DOHH2 (cell line): ENCODE data around the gene FAM177B.

Experiments used
- H3F3A ChIP-seq: fragments of 200-600 bp; sonication (generic), shearing (Covaris generic); 2 replicates; pipeline ENCODE4 v1.6.0; 2016; ENCODE audit warnings: antibody characterized with exemption, mild to moderate bottlenecking; ENCODE audit not compliant: control insufficient read depth, insufficient read depth
- H3K27ac ChIP-seq: fragments of 200-600 bp; sonication (generic); 2 replicates; pipeline ENCODE4 v1.5.1; 2014; ENCODE audit warnings: low read depth, mild to moderate bottlenecking, low read length, moderate library complexity
- H3K27me3 ChIP-seq: fragments of 200-600 bp; sonication (generic); 2 replicates; pipeline ENCODE4 v1.6.1; 2014; ENCODE audit warnings: mild to moderate bottlenecking, low read length, mixed read lengths; ENCODE audit not compliant: control insufficient read depth
- H3K36me3 ChIP-seq: fragments of 200-600 bp; sonication (generic); 2 replicates; pipeline ENCODE4 v1.6.1; 2014; ENCODE audit warnings: mild to moderate bottlenecking, low read length, moderate library complexity, mixed read lengths; ENCODE audit not compliant: control insufficient read depth
- H3K4me1 ChIP-seq: fragments of 200-600 bp; sonication (generic); 2 replicates; pipeline ENCODE4 v1.6.1; 2014; ENCODE audit warnings: mild to moderate bottlenecking, low read length, mixed read lengths; ENCODE audit not compliant: control insufficient read depth
- H3K4me2 ChIP-seq: fragments of 200-600 bp; sonication (generic); 2 replicates; pipeline ENCODE4 v1.6.0; 2014; ENCODE audit warnings: mild to moderate bottlenecking, low read length, moderate library complexity
- H3K4me3 ChIP-seq: fragments of 200-600 bp; sonication (generic); 2 replicates; pipeline ENCODE4 v1.5.1; 2014; ENCODE audit warnings: mild to moderate bottlenecking, low read length, mixed read lengths
- H3K79me2 ChIP-seq: fragments of 200-600 bp; sonication (generic); 2 replicates; pipeline ENCODE4 v1.6.1; 2014; ENCODE audit warnings: mild to moderate bottlenecking, low read length, mixed read lengths; ENCODE audit not compliant: control insufficient read depth
- H3K9me2 ChIP-seq: fragments of 200-600 bp; sonication (generic); replicated peaks from 2 replicates; pipeline ENCODE4 v1.6.1; 2014; ENCODE audit warnings: mild to moderate bottlenecking, low read length, mixed read lengths; ENCODE audit not compliant: control insufficient read depth
- H3K9me3 ChIP-seq: fragments of 200-600 bp; sonication (generic); 2 replicates; pipeline ENCODE4 v1.6.1; 2014; ENCODE audit warnings: antibody characterized with exemption, low read length, mixed read lengths; ENCODE audit not compliant: control insufficient read depth, insufficient read depth
- H4K20me1 ChIP-seq: fragments of 200-600 bp; sonication (generic); 2 replicates; pipeline ENCODE4 v1.6.0; 2014; ENCODE audit warnings: low read depth, mild to moderate bottlenecking, antibody characterized with exemption, low read length, moderate library complexity; ENCODE audit not compliant: control insufficient read depth, insufficient read depth
- EZH2phosphoT487 ChIP-seq: fragments of 200-600 bp; sonication (generic); IDR thresholded peaks from 2 replicates; pipeline ENCODE4 v1.6.1; 2017; ENCODE audit warnings: borderline replicate concordance, mild to moderate bottlenecking, antibody characterized with exemption, low read length, moderate library complexity, mixed read lengths
- TF ChIP-seq, protein P1 (sequence below): fragments of 200-600 bp; sonication (generic); IDR thresholded peaks from one replicate; pipeline ENCODE4 v1.5.1; 2014; ENCODE audit warnings: antibody characterized with exemption, mild to moderate bottlenecking, low read depth, low read length; ENCODE audit not compliant: poor library complexity, severe bottlenecking

The FAM177B gene

DNA sequence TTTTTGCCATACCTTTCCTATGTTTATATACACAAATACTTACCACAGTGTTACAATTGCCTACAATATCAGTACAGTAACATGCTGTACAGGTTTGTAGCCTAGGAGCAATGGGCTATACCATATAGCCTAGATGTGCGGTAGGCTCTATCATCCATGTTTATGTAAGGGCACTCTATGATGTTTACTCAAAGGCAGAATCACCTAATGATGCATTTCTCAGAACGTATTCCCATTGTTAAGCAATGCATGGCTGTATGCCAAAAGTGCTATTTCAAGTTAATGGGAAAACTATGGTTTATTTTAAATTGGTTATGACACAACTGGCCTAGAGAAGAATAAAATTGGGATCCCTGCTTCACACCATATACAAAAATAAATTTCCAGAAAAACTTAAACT lies 41.0 kb downstream of the FAM177B start:
- Histone ChIP-seq H3K4me3 (no peak overlapping the region), H3F3A (peaks cover 5% of the 10 kb centered on the region), H3K79me2 (no peaks in the 10 kb centered on the region), H3K4me1 (peaks cover 8% of the 10 kb centered on the region), H3K27ac (no peak overlapping the region), H3K27me3 (peaks cover 3% of the 10 kb centered on the region; the same call in 1 of the 2 replicates), H3K9me3 (no peaks in the 10 kb centered on the region), H3K36me3 (no peaks in the 10 kb centered on the region), H4K20me1 (no peaks in the 10 kb centered on the region), H3K4me2 (no peak overlapping the region), H3K9me2 (no peaks in the 10 kb centered on the region)
- no peak for TF ChIP-seq EZH2phosphoT487
- TF ChIP-seq, protein P1, sequence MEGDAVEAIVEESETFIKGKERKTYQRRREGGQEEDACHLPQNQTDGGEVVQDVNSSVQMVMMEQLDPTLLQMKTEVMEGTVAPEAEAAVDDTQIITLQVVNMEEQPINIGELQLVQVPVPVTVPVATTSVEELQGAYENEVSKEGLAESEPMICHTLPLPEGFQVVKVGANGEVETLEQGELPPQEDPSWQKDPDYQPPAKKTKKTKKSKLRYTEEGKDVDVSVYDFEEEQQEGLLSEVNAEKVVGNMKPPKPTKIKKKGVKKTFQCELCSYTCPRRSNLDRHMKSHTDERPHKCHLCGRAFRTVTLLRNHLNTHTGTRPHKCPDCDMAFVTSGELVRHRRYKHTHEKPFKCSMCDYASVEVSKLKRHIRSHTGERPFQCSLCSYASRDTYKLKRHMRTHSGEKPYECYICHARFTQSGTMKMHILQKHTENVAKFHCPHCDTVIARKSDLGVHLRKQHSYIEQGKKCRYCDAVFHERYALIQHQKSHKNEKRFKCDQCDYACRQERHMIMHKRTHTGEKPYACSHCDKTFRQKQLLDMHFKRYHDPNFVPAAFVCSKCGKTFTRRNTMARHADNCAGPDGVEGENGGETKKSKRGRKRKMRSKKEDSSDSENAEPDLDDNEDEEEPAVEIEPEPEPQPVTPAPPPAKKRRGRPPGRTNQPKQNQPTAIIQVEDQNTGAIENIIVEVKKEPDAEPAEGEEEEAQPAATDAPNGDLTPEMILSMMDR: no peak

DNA sequence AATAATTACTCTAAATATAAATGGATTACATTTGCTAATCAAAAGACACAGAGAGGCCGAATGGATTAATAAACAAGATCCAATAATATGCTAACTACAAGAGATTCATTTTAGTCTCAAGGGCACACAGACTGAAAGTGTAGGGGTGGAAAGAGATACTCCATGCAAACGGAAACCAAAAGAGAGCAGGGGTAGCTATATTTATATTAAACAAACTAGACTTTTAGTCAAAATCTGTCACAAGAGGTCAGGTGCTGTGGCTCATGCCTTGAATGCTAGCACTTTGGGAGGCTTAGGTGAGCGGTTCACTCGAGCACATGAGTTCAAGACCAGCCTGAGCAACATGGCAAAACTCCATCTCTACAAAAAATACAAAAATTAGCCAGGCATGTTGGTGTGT lies 44.2 kb downstream of the FAM177B start:
- TF ChIP-seq, protein P1: no peak
- no peak for TF ChIP-seq EZH2phosphoT487
- Histone ChIP-seq H4K20me1 (no peaks in the 10 kb centered on the region), H3K27ac (no peak overlapping the region), H3K9me3 (no peaks in the 10 kb centered on the region), H3F3A (no peaks in the 10 kb centered on the region), H3K4me3 (no peak overlapping the region), H3K27me3 (peaks cover 16% of the 10 kb centered on the region), H3K9me2 (no peaks in the 10 kb centered on the region), H3K36me3 (no peaks in the 10 kb centered on the region), H3K4me2 (no peak overlapping the region), H3K4me1 (no peaks in the 10 kb centered on the region), H3K79me2 (no peaks in the 10 kb centered on the region)

DNA sequence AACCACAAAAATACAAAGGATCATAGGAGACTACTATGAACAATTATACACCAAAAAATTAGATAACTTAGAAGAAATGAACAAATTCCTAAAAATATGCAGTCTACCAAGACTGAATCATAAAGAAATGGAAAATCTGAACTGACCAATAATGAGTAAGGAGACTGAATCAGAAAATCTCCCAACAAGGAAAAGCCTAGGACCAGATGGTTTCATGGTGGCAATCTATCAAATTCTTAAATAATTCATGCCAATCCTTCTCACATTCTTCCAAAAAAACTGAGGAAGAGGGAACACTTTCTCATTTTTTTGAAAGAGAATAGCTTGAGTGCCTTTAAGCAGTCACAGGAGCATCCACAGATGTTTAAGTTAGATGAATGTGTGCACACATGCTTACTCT lies 46.0 kb downstream of the FAM177B start:
- H3K36me3 ChIP-seq: no peaks in the 10 kb centered on the region
- no peaks in the 10 kb centered on the region for H3K79me2 ChIP-seq
- H3K27ac ChIP-seq: no peak overlapping the region
- H3K4me3 ChIP-seq: no peak overlapping the region
- H3F3A ChIP-seq: no peaks in the 10 kb centered on the region
- H3K4me2 ChIP-seq: no peak overlapping the region
- no peaks in the 10 kb centered on the region for H3K9me2 ChIP-seq
- TF ChIP-seq EZH2phosphoT487: no peak
- TF ChIP-seq, protein P1: no peak
- peaks cover 16% of the 10 kb centered on the region for H3K27me3 ChIP-seq
- no peaks in the 10 kb centered on the region for H4K20me1 ChIP-seq
- H3K9me3 ChIP-seq: no peaks in the 10 kb centered on the region
- H3K4me1 ChIP-seq: no peaks in the 10 kb centered on the region

DNA sequence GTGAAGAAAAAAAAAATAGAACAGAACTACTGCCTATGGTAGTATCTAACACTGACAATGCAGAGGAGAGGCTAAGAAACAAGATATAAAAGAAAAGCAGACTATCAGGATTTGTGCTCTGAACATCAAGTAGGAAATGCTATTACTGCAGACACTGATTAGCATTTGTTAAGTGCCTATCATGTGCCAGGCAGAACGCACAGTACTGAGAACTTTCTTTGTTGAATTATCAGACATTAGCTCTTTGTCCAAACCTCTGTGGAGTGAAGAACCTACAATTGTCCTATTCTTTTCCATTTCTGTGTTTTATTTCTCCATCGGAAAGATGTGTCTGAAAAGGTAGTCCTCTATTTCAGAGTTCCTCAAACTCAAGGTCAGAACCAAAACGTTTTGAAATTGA lies 47.4 kb downstream of the FAM177B start:
- Histone ChIP-seq H3F3A (no peaks in the 10 kb centered on the region), H3K4me1 (no peaks in the 10 kb centered on the region), H3K9me2 (no peaks in the 10 kb centered on the region), H3K36me3 (no peaks in the 10 kb centered on the region), H3K27ac (no peak overlapping the region), H4K20me1 (no peaks in the 10 kb centered on the region), H3K27me3 (peaks cover 16% of the 10 kb centered on the region), H3K4me2 (no peak overlapping the region), H3K9me3 (no peaks in the 10 kb centered on the region), H3K4me3 (no peak overlapping the region), H3K79me2 (no peaks in the 10 kb centered on the region)
- TF ChIP-seq, protein P1: no peak
- no peak for TF ChIP-seq EZH2phosphoT487
